GM12865 (cell line): ENCODE results near the gene SLC39A3.

Experiments
- DNase-seq: peaks from one replicate; pipeline ENCODE4 v3.0.0; 2010; ENCODE audit warnings: low read depth
- H3K4me3 ChIP-seq: 2 replicates; pipeline ENCODE4 v1.5.1; 2011; ENCODE audit warnings: mild to moderate bottlenecking, low read depth, low read length, control low read depth
- TF ChIP-seq, protein P1 (sequence below): IDR thresholded peaks from 2 replicates; pipeline ENCODE4 v1.5.1; 2011; ENCODE audit warnings: low read length, control low read depth, low read depth, inconsistent platforms; ENCODE audit not compliant: insufficient read depth; ENCODE audit errors: missing control alignments

Gene SLC39A3

GRCh38 chr19:2739602-2740313 lies at the start of gene SLC39A3:
TSS of gene SLC39A3 (minus strand) at chr19:2740017. CDS start at chr19:2737257, 2,760 bp downstream.
- H3K4me3 ChIP-seq = peak within 1 kb of the TSS; percentile 100
- TF ChIP-seq, protein P1, sequence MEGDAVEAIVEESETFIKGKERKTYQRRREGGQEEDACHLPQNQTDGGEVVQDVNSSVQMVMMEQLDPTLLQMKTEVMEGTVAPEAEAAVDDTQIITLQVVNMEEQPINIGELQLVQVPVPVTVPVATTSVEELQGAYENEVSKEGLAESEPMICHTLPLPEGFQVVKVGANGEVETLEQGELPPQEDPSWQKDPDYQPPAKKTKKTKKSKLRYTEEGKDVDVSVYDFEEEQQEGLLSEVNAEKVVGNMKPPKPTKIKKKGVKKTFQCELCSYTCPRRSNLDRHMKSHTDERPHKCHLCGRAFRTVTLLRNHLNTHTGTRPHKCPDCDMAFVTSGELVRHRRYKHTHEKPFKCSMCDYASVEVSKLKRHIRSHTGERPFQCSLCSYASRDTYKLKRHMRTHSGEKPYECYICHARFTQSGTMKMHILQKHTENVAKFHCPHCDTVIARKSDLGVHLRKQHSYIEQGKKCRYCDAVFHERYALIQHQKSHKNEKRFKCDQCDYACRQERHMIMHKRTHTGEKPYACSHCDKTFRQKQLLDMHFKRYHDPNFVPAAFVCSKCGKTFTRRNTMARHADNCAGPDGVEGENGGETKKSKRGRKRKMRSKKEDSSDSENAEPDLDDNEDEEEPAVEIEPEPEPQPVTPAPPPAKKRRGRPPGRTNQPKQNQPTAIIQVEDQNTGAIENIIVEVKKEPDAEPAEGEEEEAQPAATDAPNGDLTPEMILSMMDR = no peak
- peak; percentile 100 for DNase-seq

DNA sequence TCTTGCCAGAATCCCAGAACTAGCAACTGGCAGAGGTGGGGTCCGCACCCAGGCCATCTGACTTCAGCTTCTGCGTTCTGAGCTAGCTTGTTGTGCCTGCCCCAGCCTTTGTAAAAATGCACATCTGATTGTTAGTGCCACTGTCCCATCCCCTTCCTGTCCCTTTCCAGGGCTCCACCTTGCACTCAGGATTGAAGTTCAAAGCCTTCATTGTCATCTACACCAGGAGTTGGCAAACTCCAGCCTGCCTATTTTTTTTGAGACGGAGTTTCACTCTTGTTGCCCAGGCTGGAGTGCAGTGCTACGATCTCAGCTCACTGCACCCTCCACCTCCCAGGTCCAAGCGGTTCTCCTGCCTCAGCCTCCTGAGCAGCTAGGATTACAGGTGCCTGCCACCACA lies 48.4 kb upstream of the SLC39A3 start:
- H3K4me3 ChIP-seq = no peak overlapping the region
- TF ChIP-seq, protein P1 = no peak
- DNase-seq = no peak

DNA sequence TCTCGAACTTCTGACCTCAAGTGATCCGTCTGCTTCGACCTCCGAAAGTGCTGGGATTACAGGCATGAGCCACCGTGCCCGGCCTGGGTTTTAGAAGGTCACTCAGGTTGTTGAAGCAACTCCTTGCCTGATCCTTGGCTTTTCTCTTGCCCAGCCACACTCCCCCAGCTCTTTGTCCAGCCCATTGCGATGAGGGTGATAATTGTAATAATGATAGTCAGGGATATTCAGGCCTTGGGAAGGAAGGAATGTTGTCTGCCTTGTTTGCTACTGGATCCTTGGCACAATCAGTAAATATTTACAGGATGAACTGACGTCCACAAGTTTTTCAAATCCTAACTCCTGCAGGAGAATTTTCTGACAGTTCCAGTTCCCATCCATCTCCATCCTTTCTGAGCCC lies 47.3 kb upstream of the SLC39A3 start:
- peak; percentile 24 for DNase-seq
- TF ChIP-seq, protein P1 = no peak
- peak overlapping the region; percentile 13; the same call in 1 of the 2 replicates for H3K4me3 ChIP-seq

DNA sequence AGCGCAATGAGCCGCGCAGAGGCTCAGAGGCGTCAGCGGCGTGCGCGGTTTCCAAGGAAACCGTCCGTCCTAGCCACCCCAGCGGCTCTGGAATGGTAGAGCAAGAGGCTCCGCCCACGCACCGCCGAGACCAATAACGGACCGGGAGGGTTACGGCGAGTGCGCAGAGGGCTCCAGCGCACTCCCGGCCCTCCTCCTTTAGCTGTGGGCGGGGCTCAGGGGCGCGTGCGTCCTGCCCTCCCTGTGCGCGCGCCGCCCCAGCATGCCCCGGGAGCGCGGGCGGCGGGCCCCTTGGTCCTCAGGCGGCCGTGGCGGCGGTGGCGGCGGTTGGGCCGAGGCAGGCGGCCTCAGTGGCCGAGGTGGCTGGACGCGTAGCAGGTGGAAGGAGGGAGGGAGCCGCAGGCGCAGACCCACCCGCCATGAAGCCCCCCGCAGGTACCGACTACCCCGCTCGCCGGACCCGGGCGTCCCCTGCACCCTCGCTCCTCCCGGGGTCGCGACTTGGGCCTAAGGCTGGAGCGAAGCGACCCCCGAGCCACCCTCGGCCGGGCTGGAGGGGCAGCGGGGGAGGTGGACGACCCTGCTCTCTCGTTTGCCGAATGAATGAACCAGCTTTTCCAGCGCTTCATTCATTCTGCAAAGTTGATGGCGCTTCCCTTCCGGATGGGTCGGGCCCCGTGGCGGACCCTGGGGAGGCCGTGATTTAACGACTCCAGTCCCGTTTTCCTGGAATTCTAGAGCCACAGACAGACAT lies 45.6 kb upstream of the SLC39A3 start, which contains the start of gene THOP1:
THOP1 (plus strand) TSS at position 260 of the 754 bp plus-strand sequence; CDS start at position 420, 160 bp downstream.
- DNase-seq = peak; percentile 100
- TF ChIP-seq, protein P1 = no peak

GRCh38 chr19:2783781-2784145 lies 43.9 kb upstream of the SLC39A3 start:
- H3K4me3 ChIP-seq = peak overlapping the region; percentile 33
- no peak for DNase-seq
- TF ChIP-seq, protein P1 = no peak

More for the DNA sequence above, 45.6 kb upstream of the SLC39A3 start, which contains the start of gene THOP1:
- H3K4me3 ChIP-seq = peak within 1 kb of the TSS; percentile 77

GRCh38 chr19:2782936-2783780 lies 43.3 kb upstream of the SLC39A3 start, which contains the start of gene SGTA:
TSS of gene SGTA (minus strand) at chr19:2783273. CDS start at chr19:2769068, 14,205 bp downstream.
- TF ChIP-seq, protein P1 = peak; percentile 36
- DNase-seq = peak; percentile 100
- peak within 1 kb of the TSS; percentile 79 for H3K4me3 ChIP-seq
